COLO668 (cell line): ENCODE results near the gene TMEM179.

Experiments
- DNase-seq: peaks from one replicate; lab custom pipeline; 2025; ENCODE audit not compliant: unreplicated experiment; lab: John Stamatoyannopoulos, UW

Gene TMEM179

DNA sequence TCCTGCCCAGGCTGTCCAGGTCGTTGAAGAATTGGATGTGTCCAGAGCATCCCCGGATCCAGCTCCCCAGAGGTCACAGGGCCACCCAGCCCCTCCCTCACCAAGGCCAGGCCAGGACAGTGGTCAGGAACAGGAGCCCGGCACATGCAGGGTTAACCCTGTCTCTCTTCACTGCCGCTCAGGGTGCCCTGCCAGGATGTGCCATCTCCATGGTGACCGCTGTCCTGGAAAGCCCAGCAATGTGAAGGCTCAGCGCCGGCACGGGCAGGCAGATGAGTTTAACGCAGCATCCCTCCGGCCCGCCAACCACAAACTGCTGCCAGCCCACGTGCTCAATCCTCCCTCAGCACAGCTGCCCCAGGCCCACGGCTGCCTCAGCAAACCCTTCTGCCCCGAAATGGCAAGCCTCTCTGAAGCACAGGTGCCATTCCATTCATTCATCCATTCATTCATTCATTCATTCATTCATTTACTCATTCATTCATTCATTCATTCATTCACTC lies 4.4 kb downstream of the TMEM179 start:
- DNase-seq, result peak; percentile 40

DNA sequence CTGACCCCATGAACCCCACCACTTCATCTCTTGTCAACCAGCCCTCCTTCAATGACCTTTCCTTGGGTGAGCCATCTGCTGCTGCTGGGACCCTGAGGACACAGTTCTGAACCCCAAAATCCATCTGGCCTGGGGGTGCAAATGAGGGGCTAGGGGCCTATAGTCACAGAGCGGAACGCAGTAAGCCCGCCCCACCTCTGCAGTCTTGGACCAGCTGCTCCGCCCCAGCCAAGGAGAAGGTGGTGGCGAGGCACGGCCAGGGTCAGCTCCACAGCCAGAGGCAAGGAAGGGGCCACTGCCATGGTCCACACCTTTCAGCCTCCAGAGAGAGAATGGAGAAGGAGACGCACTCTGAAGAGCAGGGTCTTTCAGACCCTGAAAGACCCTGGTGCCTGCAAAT lies 5.1 kb downstream of the TMEM179 start:
- DNase-seq, result no peak

DNA sequence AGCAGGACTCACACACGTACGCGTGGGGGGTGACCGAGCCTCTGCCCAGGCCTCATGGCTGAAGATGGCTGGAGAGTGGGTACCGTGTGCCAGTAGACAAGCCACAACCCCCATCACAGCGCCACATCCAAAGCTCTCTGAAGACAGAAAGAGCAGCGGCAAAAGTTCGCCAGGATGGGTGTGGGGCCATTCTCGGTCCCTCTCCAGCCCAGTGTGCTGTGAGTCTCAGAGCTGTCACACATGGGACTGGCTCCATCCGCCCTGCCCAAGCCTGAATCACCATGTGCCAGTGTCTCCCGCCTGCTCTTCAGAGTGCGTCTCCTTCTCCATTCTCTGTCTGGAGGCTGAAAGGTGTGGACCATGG lies 5.7 kb downstream of the TMEM179 start:
- DNase-seq, result no peak

DNA sequence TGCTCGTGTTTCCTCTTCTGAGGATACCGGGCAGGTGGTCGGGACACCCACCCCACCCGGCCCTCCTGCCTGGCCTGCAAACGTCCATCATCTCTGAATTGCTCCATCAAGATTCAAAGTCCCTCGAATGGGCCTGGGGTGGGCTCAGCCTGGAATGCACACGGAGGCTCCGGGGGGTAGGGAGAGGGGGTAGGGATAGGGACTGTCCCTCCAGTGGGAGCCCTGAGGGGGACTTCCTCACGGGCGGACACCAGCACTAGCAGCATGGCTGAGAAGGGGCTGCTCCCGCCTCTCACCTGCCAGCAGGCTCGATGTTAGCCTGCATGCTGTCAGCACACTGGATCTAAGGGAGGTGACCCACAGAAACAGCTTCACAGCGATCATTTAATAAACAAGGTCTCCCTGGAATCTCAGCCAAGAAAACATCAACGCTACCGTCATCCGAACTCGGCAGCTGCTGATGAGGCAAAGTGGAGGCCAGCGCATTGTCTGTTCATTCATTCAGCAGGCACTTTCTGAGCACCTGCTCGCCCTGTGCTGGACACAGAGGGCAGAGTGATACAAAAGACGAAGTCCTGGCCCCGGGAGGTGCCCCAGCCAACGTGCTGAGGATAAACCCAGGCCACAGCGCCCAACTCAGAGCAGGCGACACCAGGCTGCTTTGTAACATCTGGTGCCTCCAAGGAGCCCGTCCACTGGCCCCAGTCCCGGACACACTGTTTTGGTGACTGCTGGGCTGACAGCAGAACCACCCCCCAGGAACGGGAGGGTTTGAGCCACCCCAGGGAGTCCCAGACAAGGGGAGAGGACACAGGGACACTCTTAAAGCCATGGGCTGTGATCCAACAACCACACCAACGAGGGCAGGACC lies 6.3 kb downstream of the TMEM179 start:
- DNase-seq, result peak; percentile 27

DNA sequence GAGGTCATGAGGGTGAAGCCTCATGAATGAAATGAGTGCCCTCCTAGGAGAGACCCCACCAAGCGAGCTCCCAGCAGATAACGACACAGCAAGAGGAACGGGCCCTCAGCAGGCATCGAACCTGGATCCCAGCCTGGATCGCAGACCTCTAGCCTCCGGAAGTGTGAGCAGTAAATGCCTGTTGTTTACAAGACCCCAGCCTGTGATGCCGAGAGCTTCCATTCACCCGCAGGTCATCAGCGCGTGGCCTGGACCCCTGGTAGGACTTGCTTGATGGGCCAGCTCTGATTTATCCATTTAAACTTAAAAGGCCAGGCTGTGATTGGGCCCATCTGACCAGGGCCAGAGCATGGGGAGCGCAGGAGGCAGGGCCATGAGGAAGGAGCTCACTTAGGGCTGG lies 7.0 kb downstream of the TMEM179 start:
- no peak for DNase-seq

DNA sequence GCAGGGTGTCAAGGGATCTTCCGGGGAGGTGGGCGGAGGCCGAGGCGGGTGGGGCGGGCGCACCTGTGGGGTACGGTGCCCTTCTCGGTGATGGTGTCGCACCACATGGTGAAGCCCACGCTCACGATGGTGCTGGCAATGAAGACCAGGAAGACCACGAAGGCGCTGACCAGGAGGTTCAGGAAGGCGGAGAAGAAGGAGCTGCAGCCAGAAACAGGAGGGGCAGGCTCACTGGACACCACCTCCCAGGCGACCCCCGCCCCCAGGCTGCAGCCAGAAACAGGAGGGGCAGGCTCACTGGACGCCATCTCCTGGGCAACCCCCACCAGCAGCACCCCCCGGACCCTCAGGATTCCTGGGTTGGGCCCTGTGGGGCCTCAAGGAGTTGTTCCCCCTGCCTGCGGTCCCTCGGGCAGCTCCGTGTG lies 7.6 kb downstream of the TMEM179 start:
- DNase-seq, result no peak

DNA sequence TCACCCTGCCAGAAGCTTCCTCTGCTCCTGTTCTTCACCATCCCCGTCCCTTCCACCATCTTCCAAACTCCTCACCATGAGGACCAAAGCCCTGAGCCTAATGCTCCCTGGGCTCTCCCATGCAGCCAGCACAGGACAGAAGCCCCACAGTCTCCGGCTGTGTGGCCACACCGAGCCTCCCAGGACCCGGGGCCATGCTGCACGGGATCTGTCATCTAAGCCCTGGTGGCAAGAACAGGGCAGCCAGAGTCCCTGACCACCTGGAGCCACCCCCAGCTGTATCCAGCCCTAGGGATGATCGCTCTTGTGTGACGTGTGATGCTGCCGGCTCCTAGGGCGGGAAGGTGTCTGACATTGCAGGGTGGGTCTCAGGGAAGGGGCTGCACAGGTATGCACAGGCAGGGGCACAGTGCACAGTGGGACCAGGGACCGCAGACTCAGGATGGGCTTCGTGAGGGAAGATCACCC lies 8.1 kb downstream of the TMEM179 start:
- DNase-seq, result no peak

DNA sequence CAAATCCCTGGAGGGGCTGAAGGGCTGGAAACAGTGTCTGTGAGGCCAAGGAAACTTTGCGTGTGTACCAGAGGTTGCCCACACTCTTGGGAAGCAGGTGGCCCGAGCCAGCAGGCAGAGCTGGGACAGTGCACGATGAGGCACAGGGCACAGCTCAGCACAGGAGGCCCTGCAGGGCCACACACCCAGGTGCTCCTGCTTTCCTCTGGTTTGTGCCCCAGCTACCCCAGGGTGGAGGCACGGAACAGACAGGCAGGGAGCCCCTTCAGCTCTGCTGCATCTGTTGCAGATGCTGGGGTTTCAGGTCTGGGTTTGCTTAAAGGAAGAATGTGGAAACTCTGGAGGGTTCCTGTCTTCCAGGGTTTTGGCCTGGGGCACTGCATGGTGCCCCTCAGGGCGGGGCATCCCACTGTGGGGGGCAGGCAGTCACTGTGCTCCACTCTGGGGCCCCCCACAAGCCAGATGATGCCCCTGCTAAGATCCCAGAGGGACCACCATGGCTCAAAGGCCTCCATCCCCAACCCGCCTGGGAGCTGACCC lies 8.6 kb downstream of the TMEM179 start:
- no peak for DNase-seq

DNA sequence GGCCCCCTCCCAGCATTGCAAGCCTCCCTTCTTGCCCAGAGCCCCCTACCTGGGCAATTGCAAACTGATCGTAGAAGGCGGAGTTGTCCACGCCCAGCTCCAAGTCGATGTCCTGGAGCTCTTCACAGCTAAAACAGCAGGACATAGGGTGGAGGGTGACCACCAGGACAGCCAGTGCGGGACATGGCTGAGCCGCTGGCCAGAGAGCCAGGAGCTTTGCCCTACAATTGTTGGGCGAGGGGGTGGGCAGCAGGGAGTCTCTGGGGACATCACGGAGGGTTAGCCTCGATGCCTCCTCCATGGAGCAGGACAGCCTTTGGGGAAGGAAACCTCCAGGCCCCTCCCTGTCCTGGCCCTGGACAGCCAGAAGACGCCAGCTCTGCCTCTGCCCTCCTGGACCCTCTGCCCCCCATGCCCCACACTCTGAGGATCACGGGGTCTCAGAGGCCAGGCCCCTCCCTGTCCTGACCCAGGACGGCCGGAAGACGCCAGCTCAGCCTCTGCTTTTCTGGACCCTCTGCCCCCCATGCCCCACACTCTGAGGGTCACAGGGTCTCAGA lies 9.4 kb downstream of the TMEM179 start:
- DNase-seq, result no peak

DNA sequence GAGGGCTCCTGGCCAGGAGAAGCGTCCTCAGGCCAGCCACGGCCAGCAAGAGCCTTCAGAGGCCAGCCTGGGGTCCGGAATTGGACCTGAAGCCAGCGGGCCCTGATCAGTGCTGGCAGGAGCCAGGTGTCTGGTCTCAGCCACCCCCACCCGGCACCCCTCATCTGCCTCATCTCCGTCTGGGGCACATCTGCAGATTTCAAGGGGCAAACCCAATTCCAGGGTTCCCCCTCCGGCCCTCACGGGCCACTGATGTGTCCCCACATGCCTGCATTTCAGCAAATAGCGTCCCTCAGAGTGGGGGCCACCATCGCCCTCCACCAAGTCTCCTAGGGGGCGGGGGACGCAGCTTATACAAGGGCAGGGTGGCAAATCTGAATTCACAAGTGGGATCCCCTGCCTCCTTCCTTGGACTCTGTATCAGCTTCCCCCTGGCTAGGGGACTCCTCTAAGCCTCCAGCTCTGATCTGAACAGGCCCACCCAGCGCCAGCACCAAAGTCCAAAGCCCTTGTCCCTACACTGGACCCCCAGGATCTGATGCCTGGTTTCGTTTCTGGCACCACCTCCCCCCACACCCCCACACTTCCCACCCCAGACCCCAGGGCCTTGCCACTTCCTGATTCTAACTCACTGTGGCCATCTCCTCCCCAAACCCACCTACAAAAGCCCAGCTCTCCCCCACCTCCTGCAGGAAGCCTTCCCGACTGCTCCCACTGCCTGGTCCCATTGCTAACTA lies 10.1 kb downstream of the TMEM179 start:
- no peak for DNase-seq

DNA sequence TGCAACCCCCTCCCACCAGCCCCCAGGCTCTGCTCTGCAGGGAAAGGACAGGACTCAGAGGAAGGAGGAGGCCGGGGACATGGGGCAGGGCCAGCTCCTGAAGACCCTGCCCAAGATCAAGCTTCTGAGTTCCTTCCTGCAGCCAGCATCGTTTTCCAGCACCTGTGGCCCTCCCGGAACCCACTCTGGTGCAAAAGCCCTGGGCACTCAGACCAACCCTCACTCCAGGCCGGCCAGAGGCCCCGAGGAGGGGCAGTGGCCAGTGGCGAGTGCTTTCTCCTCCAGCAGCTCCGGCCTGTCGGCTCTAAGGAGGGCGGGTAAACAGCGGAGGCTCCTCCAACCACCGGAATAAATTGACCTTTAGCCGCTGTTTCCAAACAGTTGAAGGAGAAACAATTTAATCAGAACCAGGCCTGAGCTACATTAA lies 10.8 kb downstream of the TMEM179 start:
- no peak for DNase-seq

DNA sequence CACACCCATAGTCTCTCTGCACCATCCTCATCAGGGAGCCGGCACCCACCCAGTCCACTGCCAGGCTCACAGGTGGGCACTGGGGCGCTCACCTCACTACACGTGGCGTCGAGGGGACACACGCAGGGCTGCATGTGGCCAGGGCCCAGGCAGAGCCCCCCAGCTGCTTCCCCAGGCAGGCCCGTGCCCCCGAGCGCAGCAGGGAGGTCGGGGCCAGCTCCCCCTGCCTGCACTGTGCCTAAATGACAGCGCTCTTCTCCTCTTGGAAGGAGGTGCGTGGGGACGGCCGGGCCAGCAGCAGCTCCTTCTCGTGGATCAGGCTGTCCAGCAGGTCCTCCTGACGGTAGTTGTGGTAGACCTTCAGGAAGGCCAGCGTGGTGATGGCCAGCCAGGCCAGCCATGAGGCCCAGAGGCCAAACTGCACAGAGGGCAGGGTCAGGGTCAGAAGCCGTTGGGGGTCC lies 11.3 kb downstream of the TMEM179 start:
- DNase-seq, result no peak

DNA sequence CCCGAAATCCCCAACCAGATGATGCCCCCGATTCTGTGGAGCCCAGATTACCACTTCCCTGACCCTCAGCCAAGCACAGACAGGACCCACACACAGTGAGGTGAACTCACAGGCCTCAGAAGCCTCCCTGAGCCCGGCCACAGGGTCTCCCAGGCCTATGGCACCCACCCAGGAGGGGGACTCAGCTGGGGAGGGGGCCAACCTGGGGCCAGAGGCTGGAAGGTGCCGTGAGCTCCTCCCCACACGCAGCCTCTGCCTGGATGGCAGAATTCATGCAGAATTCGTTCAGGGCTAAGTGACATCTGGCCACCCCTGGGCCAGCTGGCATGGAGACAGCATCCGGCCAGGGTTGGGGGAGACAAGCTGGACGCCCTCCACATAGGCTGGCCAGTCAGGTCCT lies 11.8 kb downstream of the TMEM179 start:
- no peak for DNase-seq

DNA sequence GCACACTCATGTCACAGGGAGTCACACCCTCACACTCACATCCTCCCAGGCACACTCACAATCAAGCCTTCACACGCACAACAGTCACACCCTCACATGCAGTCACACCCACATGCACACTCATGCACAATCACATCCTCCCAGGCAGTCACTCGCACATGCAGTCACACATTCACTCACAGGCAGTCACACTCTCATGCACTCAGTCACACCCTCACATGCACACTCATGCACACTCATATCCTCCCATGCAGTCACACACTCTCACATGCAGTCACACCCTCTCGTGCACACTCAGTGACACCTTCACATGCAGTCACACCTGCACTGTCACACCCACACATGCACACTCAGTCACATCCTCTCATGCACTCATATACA lies 12.3 kb downstream of the TMEM179 start:
- no peak for DNase-seq

DNA sequence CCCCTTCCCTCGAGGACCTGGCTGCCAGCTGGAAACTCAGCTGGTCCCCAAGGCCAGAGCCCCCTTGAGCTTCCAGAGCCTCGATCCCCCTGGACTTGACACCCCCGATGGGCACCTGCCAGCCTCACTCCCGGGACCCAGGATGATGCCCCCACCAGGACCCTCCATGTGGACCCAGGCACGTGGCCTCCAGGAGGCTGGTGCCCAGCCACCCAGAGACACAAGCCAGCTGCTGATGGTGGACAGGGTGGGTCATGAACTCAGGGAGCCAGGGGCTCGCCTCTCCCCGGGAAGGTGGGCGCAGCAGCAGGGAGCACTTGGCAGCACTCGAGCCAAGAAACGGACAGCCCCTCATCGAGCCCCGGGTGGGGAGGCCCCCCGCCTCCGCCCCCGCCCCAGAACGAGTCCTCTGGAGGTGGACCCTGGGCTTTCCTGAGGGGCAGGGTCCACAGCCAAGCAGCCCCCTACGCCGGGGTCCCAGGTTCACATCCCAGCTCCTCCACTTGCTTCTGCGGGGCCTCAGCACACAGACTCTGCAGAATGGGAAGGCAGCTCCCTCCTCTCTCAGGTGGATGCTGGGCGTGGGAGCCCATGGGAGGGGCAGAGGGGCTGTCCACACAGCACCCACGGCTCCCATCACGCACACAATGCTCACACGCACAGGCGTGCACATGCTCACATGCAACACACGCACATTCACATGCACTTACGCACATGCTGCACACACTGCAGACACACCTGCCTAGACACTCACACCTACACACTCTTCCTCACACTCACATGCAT lies 12.9 kb downstream of the TMEM179 start:
- no peak for DNase-seq

DNA sequence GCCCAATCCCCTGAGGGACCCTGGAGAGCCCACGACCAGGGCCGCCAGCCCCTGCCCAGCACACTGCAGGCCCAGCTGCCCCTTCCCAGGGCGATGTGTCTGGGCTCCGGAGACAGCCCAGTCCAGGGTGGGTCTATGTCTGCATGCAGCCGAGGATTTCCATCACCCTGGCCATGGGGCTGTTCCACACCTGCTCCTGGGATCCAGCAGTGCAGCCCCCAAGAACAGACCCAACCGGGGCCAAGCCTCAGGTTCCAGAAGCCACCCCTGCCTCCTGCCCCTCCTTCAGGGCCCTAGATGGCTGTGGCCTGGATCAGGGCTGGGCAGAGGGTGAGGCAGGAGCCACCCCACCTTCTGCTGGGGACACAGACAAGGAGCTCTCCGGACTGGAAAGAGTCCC lies 13.5 kb downstream of the TMEM179 start:
- DNase-seq, result no peak

DNA sequence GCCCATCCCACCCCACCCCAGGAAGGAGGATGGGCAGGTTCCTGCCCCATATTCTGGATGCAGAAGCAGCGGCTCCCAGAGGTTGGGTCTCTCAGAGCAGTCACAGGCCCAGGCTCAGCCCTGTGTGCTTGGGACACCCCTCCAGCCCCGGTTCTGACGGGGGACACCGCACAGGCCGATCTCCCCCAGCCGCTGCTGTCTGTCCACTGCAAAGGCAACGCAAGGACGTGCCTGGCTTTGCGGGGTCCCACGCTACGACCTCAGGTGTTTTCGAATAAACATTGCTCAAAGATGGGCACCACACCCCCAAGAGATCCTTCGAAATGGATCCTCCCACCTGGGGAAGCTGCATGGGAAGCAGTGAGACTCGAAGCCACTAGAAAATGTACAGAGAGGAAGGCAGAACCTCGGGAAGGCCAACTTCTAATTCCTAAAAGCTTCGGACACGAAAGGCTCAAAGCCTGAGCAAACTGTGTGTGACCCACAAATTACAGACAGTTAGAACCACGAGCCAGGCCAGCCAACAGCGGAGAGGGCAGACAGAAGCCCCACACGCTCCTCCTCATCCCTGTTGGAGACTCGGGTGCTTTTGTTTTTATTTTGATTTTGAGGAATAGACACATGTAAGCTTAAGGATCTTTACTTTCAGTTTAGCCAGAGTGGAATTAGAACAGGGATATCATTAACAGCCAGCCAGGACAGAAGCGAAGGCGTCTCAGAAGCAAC lies 14.2 kb downstream of the TMEM179 start:
- DNase-seq, result no peak

DNA sequence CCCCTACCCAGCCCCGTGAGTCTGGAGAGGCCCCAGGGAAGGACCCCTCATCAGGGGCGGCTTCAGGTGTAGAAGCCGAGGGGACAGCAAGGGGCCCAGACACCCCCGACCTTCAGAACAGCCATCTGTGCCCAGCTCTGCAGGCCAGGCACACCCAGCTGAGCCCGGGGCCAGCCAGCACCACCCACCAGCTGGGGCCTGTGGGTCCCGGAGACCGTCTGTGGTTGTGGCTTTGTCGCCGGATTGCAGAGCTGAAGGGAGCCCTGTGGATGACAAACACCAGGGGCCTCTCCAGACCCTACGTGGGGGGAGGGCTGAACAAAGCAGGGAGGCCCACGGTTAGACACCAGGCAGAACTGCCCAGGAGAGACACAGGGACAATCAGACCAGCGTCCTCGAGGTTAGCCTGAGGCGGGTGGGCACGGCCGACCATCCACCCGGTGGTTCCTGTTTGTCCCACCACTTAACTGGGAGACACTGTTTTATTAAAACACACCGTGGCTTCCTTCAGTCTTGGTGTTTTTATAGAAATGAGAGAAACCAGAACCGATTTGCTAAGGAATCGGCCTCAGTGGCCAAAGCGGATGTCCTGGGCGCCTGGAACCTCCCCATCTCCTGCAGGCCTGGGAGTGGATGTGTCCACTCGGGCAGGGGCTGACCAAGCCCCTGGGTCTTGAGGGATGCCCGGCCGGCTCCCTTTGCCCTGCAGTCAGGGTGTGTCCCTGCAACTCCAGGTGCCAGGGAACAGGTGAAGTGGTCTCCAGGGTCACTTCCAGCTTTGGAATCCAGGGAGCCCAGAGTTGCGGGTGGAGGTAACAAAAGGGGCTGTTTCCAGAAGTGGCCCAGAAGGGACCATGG lies 15.0 kb downstream of the TMEM179 start:
- DNase-seq, result no peak
